ENCODE results near the gene LMO2. TPM values are rescaled to one million over a fixed set of nuclear protein-coding genes. Genes with fewer than 3 reads are reported as not detected.

LMO2 gene
- total RNA-seq, result 10 to 100 TPM; 10.4 to 23.9 (median 19.6) TPM

GRCh38 chr11:33891714-33892327, at the start of gene LMO2:
LMO2 (minus strand) TSS chr11:33892076; CDS start chr11:33869716, 22,360 bp downstream.
- TF ChIP-seq CTCF (IDR thresholded peaks at IDR 0.05; ENCODE audit: low read depth), result no peak

DNA sequence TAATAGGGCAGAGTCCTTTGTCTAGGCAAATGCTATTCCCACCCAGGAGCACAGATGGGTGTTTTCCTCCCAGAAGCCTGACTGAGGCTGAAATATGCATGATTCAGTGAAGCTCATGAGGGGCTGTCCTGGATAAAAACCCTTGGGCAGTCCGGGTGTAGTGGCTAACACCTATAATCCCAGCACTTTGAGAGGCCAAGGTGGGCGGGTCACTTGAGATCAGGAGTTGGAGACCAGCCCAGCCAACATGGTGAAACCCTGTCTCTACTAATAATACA, 48.6 kb upstream of the LMO2 start:
- TF ChIP-seq CTCF (IDR thresholded peaks at IDR 0.05; ENCODE audit: low read depth), result no peak

DNA sequence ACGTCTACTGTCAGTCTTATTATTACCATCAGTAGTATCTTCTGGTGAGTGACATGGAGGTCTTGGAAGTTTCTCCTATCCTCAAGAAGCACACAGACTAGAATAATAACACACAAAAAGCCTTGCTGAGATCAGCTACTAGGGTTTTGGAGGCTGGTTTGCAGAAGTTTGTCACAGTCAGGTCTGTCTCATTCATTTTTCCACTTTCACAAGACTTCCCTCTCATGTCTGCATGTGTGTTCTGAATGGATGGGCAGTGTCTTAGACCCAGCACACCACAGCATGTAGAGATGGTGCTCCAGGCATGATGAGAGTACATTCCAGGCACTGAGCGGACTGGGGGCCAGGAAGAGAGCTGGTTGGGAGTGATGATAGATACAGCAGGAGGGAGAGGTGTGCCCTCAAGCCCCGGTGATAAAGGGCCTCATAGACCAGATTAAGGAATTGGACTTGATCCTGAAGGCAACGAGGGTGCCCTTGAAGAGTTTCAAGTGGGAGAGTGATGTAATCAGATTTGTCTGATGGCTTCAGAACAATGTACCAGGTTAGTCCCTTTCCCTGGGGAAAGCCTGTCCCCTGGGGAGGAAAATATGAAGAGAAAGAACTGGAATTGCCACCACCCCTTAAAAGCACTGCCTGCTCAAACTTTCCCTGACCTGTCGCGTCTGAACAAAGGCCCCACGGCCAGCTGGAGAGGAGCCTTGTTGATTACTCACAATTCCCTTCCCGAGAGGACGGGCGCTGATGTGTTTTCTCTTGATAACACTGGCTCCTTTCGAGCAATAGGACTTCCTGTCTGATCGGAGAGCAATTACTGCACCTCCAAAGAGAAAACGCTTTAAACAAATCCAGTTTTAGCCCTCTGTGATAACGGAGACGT, 45.1 kb upstream of the LMO2 start:
- TF ChIP-seq CTCF (IDR thresholded peaks at IDR 0.05; ENCODE audit: low read depth), result no peak

- no peak for TF ChIP-seq CTCF (IDR thresholded peaks at IDR 0.05; ENCODE audit: low read depth)
Observed at GRCh38 chr11:33935461-33936456, 43.9 kb upstream of the LMO2 start.

DNA sequence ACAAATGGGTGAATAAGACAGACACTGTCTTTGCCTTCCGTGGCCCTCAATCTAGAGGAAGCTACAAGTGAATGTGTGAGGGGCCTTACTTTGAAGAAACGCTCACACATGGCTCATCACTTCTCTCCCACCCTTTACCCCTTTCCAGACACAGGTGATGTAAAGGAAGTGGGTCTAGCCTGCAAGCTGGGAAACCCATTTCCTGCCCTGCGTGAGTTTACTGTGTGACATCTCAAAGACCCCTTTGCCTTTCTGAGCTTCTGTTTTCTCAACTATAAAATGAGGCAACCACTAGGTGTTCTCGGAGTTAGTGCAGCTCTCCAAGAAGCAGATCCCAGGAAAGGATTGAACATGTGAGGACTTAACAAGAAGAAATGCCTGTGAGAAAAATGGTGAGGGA, 43.1 kb upstream of the LMO2 start:
- no peak for TF ChIP-seq CTCF (IDR thresholded peaks at IDR 0.05; ENCODE audit: low read depth)

- TF ChIP-seq CTCF (IDR thresholded peaks at IDR 0.05; ENCODE audit: low read depth), result no peak
Observed at GRCh38 chr11:33934450-33934849, 42.6 kb upstream of the LMO2 start.

Data from subcutaneous adipose tissue (tissue), 4 donors.